NCI-H460 (cell line): Measurements from ENCODE around the gene PRSS57. TPM values are rescaled to one million over a fixed set of nuclear protein-coding genes. Genes with fewer than 3 reads are reported as not detected.
"Not testable (repeated sequence)": the region's sequence is repeated elsewhere in the genome, so short reads cannot be mapped to it uniquely, and the experiment has no call there.

Source experiments
- DNase-seq: peaks from one replicate; pipeline ENCODE4 v3.0.0-alpha.2; 2016; ENCODE audit warnings: low read depth; ENCODE audit errors: extremely low read depth
- total RNA-seq: library from RNA; depleted of rRNA; stranded (reverse); fragments of >200 nt; shearing (Covaris generic); gene quantifications from 2 replicates; pipeline ENCODE4 v1.2.3, GENCODE V29; 2014

PRSS57 gene
- total RNA-seq, 1 experiment from 2014 or later, result not detected

- DNase-seq, result not testable (repeated sequence)
These were observed 3.3 kb upstream of the PRSS57 start for GRCh38 chr19:698529-698928.

- DNase-seq, result no peak
These were observed 536 bp downstream of the PRSS57 start for GRCh38 chr19:694481-695351.

GRCh38 chr19:690203-690602, 5.0 kb downstream of the PRSS57 start:
- DNase-seq, result no peak

- DNase-seq, result no peak
These were observed 6.3 kb downstream of the PRSS57 start for GRCh38 chr19:688992-689391.

GRCh38 chr19:688214-688613, 7.0 kb downstream of the PRSS57 start:
- no peak for DNase-seq

GRCh38 chr19:687569-688166, 7.6 kb downstream of the PRSS57 start:
- no peak for DNase-seq

GRCh38 chr19:686589-687297, 8.5 kb downstream of the PRSS57 start:
- no peak for DNase-seq

GRCh38 chr19:685454-685931, 9.8 kb downstream of the PRSS57 start:
- DNase-seq, result no peak

- no peak for DNase-seq
These were observed 12.5 kb downstream of the PRSS57 start for GRCh38 chr19:682678-683320.

GRCh38 chr19:681029-682019, 13.9 kb downstream of the PRSS57 start:
- peak; percentile 85 for DNase-seq

GRCh38 chr19:680287-681028, 14.8 kb downstream of the PRSS57 start:
- DNase-seq, result peak; percentile 95

- no peak for DNase-seq
These were observed 15.6 kb downstream of the PRSS57 start for GRCh38 chr19:679418-680286.

GRCh38 chr19:678791-679388, 16.4 kb downstream of the PRSS57 start:
- no peak for DNase-seq

GRCh38 chr19:677601-678436, 17.4 kb downstream of the PRSS57 start:
- no peak for DNase-seq

GRCh38 chr19:677201-677600, 18.1 kb downstream of the PRSS57 start:
- DNase-seq, result peak; percentile 59

- no peak for DNase-seq
These were observed 18.7 kb downstream of the PRSS57 start, which contains the start of gene FSTL3 for GRCh38 chr19:676339-677105. TSS of gene FSTL3 (plus strand) at chr19:676392. CDS start at chr19:676424, 32 bp downstream.
